ENCODE results near the gene VPS50.

DNA sequence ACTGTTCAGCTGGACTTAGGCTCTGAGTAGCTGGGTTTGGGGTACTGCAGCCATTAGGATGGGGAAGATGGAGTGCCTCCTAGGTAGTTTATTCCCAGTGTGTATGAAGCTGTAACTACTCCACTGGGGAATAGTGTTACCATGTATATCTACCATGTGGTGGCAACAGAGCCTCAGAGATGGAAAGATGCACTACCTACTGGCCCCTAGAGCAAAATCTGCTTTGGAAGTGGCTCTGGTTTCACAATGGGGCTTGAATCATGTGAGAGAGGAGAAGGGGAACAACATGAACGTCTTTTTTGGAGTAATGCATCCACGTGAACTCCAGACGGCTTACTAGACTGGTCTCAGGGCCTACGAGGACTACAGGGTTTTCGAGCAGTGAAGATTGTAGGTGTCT, 175.1 kb downstream of the VPS50 start:
- TF ChIP-seq CTCF (IDR thresholded peaks at IDR 0.05; ENCODE audit: insufficient read depth, low read length) (no peak), GABPA (IDR thresholded peaks at IDR 0.05; ENCODE audit: low read depth) (no peak), REST (IDR thresholded peaks at IDR 0.05; ENCODE audit: insufficient replicate concordance, low read depth) (no peak)
